Right kidney (tissue), 1 donor: ENCODE data around the gene LRRC56.
"Not testable (repeated sequence)": the region's sequence is repeated elsewhere in the genome, so short reads cannot be mapped to it uniquely, and the experiment has no call there.

Source experiments
- DNase-seq: peaks from one replicate; pipeline ENCODE4 v3.0.0-alpha.2; 2016

Gene LRRC56

DNA sequence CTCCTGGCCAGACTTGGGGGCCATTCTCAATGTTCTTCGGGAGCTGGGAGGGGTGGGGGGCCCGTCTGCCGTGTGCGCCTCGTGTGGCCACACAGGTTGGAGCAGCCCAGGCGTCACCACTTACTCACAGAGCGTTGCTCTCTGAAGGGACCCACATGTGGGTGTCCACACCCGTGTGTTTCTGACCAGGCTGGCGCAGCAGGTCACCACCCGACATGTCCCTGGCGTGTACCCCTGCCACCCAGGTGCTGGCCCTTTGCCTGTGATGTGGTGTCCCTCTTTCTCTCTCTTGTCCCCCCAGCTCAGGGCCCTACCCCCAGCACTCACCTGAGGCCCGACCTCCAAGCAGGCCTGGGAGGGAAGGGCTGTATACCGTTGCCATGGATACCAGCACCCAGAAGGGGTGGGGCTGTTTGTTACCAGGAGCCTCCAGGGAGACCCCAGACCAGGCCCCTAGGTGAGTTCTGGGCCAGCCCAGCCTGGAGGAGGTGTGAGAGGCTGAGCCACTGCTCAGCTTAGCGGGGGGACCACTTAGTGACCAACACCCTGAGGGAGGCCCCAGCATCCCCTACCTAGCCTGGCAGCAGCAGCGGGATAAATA, 21.8 kb downstream of the LRRC56 start:
- DNase-seq = no peak

DNA sequence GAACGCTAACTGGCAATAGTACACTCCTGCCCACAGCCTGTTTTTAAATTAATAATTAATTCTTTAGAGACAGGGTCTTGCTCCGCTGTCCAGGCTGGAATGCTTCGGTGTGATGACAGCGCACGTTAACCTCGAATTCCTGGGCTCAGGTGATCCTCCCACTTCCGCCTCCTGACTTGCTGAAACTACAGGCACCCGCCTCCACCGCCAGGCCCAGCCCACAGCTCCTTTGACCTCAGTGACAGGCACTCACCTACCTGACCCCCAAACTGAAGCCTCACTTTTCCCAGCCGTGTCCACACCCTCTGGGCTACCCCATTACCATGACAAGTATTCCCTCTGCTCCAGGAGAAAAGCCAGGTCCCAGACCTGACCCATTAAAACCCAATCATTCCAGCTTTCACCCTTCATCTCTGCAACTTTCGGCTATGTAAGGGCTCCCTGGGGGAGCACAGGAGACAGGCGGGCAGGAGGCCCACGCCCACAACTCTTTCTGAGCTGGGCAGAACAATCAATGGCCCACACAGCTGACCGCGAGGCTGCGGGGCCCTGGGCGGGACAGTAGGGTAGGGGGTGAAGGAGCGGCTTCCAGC, 22.5 kb downstream of the LRRC56 start:
- DNase-seq = no peak

DNA sequence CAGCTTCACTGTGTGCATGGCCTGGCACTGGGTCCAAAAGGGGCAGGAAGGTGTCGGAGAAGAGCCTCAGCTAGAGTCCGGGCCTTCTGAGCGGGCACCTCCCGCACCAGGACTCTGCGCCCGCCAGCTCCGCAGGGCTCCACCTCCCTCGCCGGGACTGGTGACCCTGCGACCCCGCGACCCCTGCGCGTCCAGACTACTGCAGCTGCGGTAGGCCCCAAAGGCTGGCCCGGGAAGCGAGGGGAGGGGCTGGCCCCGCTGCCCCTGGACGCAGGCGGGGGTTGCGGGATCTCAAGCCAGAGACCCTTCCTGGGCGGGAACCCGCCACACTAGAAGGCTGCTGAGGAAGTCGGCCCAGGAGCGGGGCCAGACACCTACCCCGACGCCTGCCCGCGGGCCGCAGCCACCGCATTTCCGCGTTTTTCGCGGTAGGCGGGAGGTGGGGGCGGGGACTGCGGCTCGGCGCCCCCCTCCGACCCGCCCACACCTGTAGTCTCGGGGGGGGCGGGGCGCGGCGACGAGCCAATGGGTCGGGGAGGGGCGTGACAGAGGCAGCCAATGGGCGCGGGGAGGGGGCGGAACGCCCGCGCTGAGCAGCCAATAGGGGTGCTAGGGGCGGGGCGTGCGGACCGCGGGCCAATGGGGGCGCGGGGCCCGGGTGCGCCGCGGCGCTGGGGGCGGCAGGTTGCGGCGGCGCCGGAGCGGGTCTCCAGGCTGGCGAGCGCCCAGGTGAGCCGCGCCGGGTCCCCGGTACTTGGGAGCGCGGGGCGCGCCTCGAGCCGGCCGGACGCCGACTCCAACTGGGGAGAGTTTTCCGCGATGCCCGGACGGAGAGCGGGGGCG, 23.2 kb downstream of the LRRC56 start, which contains the start of the genes LMNTD2 and RASSF7:
TSS of gene LMNTD2 (minus strand) at position 434 of the 843 bp plus-strand sequence. CDS start at position 412, 22 bp downstream.
TSS of gene RASSF7 (plus strand) at position 666 of the 843 bp plus-strand sequence. CDS start 799 bp downstream, outside the sequence.
- peak; percentile 89 for DNase-seq

DNA sequence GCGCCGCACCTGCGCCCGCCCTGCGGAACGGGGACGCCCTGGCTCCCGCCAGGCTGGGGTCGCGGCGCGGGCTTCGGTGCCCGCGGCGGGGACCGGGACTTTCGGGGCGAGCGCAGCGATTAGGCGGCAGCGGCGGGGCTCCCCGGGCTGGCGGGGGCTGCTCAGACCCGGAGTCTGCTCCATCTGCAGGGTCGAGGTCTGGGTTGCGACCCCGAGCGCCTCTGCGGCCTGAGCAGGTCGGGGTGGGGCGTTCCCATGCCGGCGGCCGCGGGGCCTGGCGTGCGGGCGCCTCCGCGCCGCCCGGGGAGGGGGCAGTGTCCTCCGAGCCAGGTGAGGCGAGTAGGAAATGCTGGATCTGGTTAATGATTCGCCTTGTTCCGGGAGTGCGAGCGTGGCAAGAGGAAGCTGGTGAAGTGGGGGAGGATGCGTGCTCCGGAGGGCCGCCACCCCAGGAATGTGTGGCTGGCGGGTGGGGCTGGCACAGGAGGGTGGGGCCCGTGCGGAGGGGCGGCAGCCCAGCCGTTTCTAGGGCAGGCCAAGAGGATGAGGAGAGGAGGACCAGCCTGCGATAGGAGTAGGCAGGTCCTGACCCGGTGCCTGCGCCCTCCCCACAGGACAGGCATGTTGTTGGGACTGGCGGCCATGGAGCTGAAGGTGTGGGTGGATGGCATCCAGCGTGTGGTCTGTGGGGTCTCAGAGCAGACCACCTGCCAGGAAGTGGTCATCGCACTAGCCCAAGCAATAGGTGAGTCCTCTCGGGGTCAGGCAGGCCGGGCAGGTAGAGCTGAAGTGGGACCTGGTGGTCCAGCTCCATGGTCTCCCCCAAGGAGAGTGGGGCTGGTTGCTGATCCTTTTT, 24.0 kb downstream of the LRRC56 start:
- DNase-seq = peak; percentile 79

DNA sequence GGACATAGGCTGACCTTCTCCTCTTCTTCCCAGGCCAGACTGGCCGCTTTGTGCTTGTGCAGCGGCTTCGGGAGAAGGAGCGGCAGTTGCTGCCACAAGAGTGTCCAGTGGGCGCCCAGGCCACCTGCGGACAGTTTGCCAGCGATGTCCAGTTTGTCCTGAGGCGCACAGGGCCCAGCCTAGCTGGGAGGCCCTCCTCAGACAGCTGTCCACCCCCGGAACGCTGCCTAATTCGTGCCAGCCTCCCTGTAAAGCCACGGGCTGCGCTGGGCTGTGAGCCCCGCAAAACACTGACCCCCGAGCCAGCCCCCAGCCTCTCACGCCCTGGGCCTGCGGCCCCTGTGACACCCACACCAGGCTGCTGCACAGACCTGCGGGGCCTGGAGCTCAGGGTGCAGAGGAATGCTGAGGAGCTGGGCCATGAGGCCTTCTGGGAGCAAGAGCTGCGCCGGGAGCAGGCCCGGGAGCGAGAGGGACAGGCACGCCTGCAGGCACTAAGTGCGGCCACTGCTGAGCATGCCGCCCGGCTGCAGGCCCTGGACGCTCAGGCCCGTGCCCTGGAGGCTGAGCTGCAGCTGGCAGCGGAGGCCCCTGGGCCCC, 24.8 kb downstream of the LRRC56 start:
- no peak for DNase-seq

DNA sequence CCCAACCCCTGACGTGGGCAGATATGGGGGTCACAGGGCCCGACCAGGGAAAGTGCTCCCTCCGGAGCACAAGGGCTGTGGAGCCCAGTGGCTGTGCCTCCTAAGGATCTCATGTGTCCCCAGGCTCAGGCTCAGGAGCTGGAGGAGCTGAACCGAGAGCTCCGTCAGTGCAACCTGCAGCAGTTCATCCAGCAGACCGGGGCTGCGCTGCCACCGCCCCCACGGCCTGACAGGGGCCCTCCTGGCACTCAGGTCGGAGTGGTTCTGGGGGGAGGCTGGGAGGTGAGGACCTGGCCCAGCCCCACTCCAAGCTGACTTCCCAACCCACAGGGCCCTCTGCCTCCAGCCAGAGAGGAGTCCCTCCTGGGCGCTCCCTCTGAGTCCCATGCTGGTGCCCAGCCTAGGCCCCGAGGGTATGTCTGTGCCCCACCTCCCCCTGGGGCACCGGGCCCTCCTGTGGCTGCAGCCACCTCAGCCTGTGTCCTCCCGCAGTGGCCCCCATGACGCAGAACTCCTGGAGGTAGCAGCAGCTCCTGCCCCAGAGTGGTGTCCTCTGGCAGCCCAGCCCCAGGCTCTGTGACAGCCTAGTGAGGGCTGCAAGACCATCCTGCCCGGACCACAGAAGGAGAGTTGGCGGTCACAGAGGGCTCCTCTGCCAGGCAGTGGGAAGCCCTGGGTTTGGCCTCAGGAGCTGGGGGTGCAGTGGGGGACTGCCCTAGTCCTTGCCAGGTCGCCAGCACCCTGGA, 25.9 kb downstream of the LRRC56 start:
- no peak for DNase-seq

DNA sequence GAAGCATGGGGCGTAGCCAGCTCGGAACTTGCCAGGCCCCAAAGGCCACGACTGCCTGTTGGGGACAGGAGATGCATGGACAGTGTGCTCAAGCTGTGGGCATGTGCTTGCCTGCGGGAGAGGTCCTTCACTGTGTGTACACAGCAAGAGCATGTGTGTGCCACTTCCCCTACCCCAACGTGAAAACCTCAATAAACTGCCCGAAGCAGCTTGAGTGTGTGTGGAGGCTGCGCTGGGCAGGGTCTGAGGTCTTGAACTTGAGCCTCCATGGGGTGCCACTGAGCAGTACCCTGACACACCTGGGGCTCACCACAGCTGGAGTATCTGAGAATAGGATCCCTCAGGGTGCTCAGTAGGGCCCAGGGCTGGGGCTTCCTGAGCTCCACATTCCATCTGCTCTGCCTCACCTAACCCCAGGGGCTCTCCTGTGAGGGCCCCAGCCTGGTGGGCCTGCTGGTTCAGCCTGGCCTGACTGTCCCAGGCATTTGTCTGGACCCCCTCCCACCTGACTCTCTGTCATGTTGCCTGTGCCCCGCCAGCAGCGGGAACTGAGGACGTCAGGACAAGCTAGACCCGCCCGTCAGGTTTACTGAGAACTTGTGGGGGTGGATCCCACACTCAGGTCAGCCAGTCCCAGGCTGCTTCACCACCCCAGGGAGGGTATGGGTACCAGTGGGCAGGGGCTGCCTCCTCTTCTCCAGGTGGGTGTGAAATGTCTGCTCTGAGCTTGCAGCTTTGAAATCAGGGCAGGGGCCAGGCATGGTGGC, 26.7 kb downstream of the LRRC56 start:
- DNase-seq = no peak

DNA sequence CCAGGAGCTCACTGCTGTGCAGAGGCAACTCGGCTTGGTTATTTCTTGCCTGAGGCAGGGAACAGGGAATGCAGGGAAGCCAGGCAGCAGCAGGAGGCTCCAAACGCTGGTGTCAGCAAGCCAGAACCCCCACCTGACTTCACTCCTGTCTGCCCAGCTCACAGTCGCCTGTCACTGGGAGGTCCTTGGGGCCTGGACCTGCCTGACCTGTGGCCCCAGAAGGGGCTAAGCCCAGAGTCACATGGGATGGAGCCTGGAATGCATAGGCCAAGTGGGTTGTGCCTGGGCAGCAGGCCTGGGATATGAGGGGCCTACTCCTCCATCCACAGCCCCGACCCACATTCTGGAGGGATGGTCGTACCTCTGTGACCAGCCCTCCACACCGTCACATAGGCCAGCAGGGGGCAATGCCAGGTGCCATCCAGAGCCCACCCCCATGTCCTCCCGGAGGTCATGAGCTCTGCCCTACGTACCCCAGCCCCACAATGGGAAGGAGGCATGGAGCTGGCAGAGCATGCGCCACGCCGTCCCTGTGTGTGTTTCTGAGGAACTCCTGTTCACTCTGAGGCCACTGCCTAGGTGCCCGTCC, 28.7 kb downstream of the LRRC56 start:
- DNase-seq = no peak

DNA sequence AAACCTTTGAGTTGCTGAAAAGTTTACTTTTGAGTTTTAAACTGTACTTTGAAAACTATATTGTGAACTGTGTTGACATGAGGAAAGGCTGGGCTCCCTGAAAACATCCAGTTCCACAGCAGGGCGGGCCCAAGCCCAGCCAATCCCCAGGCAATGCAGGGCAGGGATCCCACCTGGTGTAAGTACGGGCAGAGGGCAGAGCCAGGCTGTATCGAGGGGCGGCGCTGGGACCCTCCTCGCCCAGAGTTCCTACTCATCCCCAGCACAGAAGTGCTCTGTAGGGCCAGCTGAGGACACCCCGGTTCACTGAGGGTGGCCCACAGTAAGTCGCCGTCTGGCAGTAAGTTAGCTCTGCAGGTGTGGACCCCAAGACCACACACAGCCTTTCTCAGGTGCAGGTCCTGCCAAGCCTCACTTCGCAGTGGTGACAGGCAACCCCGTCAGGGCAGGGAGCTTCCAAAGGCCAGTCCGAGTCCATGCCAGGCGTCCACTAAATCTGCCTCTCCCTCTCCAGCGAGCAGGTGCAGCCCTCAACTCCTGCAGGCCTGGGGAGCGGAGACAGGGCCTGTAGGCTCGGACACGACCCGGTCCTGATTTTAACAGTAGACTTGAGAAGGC, 29.8 kb downstream of the LRRC56 start:
- DNase-seq = no peak

DNA sequence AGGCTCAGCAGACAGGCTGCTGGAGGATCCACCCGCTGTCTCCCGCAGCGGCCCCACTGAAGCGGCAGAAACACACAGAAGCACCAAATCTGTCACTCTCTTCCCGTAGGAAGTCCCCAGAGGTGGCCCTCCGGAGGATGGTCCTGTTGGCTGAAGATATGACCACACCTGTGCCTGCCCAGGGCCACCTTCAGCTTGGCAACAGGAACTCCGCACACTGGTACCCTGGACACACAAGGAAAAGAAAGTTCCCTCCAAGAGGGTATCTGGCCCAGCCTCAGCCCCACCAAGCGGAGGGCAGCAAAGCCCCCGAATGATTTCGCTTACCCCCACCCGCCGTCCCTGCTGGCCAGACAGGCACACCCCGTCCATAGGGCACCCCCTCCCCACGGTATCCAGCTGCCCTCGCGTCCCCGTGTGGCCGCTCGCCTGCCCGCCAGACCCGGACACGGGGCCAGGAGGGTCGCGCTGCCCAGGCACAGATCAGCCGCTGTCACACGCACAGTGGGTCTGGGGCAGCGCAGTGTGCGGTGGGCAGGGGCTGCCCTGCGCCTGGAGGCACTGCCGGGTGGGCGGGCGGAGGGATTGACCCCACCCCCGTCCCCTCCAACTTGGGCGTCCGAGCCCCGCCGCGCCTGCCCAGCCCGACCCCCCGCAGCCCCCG, 30.4 kb downstream of the LRRC56 start:
- DNase-seq = peak; percentile 53

DNA sequence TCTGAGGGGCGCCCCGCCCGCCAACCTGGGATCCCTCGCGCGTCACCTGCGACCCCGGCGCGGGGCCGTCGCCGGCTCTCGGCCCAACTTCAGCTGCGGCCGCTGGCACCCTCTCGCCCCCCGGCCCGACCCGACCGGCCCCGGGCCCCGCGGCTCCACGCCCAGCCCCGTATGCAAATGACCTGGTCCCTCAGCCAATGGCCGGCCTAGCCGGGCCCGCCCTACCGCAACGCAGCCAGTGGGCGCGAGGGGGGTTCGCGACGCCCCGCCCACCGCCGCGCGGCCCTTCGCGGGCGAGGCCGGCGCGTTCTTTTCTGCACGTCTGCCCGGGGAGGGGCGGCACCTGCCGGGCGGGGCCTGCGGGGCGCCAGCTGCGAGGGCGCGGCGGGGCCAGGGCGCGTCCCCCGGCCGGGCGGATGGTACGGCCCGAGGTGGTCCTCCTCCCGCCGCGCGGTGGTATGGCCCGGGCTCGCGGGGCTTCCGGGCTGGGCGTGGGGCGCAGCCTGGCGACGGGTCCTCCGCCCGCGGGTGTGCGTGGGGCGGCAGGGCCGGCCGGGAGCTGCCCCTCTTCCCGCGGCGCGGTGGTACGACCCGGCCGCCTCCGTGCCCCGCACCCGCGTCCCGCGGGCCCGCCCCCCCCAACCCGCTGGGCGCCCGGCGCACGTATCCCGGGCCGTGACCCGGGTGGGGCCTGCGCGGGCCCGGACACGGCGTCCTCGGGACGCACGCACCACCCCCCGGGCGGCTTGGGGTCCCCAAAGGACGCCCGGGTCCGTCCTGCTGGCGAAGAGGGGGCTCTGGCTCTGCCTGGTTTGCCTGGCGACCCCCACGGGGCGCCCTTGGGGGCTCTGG, 31.2 kb downstream of the LRRC56 start:
- DNase-seq = peak; percentile 80

DNA sequence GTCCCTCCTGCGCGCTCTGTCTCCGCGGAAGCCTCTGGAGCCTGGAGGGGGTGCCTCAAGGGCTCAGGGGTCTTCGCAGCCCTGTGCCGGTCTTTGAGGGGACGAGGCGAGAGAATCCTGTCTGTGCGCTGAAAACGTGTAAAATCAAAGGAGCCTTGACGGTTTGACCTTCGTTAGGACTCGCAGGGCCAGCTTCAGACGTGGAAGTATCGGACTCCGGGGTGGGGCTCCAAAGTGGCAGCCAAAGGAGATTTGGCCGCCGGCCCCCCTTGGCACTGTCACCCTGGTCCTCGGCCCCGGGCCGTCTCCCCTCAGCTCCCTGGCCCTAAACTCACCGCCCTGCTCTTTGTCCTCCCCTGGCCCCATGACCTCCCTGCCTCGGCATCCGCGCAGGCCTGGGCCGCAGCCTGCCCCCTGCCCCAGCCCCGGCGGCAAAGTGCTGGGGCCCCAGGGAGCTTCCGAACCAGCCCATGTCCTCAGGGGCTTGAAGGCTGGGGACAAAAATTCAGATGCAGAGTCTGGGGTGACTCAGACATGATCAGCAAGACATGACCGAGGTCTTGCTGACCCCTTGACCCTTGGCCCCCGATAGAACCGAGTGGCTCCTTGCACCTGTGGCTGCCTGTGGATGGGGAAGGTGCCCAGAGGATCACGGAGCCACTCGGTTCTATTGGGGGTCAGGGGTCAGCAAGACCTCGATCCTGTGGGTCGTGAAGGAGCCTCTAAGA, 32.0 kb downstream of the LRRC56 start:
- peak; percentile 62 for DNase-seq

DNA sequence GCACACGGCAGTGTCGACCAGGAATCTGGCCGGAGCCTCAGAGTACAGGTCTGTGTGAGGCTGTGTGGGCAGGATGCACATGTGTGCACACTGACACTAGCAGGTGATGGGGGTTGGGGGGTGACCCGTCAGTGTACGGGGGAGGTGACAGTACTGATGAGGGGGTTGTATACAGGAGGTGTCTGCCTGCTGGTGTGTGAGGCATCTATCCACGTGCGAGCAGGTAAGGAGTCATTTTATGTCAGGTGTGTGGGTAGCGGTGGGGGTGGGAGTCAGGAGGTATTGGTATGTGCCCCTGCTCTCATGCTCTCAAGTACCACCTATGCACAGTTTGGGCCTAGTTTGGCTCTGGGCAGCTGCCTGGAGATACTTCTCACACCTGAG, 34.5 kb downstream of the LRRC56 start:
- DNase-seq = no peak

DNA sequence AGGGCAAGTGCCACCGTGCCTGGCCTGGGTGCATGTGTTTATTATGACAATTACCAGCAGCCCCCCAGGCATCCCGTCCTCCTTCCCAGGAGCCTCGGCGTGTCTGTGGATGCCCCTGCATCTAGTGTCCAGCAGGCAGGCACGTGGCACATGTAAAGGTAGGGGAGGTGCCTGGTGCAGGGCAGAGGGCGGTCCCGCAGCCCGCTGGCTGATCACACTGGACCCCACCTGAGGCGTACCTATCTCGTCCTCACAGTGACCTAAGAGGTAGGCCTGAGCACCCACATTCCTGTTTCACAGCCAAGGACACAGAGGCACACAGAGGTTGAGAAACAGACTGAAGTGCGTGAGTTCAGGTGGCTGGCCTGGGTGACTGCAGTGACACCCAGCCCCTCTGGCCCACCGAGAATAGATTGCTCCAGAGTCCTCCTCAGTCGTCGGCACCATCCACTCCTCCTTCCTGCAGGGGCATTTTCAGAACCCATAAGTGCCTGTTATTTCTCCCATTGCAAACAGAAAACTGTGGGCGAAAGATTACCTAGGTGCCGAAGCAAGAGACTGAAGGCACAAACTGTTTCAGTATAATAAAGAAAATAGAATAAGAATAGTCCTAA, 35.9 kb downstream of the LRRC56 start:
- no peak for DNase-seq

DNA sequence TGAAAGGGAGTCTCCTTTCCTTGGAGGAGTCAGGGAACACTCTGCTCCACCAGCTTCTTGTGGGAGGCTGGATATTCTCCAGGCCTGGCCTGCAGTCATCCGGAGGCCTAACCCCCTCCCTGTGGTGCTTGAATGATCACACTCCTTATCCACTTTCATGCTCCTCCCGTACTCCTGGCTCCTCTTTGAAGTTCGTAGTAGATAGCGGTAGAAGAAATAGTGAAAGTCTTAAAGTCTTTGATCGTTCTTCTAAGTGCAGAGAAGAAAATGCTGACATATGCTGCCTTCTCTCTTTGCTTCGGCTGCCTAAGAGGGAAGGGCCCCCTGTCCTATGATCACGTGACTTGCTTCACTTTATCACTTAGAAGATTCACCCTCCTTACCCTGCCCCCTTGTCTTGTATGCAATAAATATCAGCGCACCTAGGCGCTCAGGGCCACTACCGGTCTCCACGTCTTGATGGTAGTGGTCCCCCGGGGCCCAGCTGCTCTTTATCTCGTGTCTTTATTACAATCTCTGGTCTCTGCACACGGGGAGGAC, 36.8 kb downstream of the LRRC56 start:
- DNase-seq = not testable (repeated sequence)

DNA sequence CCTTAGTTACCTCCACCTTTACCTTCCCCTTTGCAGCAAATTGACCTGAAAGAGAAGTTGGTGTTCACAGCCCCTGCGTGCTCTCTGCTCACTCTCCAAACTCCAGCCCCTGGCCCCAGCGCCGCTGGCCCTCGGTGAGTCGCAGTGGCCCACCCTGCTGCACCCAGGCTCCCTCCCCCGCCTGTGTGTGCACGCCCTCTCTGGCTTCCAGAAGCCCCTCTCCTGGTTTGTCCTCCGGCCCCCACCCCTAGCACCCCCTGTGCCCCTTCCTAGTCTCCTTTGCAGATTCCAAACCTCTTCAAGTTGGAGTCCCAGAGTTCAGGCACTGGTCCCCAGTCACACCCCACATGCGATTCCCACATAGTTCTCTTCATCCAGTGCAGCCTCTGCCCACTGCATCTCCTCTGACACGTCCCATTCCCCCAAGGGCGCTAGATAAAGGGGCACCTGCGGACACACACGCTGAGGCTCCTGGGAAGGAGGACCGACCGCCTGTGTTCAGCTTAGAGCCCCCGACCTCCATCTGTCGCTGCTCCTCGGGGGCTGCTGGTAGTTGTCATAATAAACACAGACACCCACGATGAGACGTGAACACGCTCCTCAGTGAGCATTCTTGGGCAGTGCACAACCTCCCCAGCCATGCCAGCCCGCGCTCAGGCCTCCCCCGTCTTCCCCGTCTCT, 37.4 kb downstream of the LRRC56 start:
- no peak for DNase-seq
